A673 (cell line): ENCODE measurements around the gene PCED1A.

Source experiments
- EZH2 ChIP-seq: fragments of 200-600 bp; sonication (generic); IDR thresholded peaks from 2 replicates; pipeline ENCODE4 v1.6.1; 2017; ENCODE audit warnings: borderline replicate concordance, low read depth, mild to moderate bottlenecking, mixed read lengths, antibody characterized with exemption, low read length; ENCODE audit not compliant: poor library complexity, severe bottlenecking
- TF ChIP-seq, protein P1 (sequence below): fragments of 300-800, 200-600 bp; sonication (generic); conservative IDR thresholded peaks from 2 replicates; pipeline ENCODE4 v1.5.1; 2017; ENCODE audit warnings: low read depth, mild to moderate bottlenecking, antibody characterized with exemption, low read length, moderate library complexity, mixed read lengths

DNA sequence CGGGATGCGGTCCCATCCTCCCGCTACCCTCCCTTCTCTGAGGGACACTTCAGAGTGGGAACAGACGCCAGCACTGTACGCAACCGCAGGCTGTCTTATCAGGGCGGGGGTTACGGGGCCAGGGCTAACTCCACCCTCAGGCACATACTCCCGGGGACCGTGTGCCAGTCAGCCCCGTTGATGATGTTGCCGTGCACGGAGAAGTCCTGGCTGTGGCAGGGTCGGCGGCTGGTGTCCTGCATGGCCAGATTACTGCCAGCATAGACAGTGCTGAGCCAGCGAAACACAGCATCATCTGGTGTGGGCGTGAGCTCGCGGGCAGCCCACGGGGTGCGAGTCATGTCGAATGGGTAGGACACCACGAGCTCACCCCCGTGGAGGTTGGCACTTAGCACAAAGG is 45.0 kb downstream of the PCED1A start:
- TF ChIP-seq, protein P1, sequence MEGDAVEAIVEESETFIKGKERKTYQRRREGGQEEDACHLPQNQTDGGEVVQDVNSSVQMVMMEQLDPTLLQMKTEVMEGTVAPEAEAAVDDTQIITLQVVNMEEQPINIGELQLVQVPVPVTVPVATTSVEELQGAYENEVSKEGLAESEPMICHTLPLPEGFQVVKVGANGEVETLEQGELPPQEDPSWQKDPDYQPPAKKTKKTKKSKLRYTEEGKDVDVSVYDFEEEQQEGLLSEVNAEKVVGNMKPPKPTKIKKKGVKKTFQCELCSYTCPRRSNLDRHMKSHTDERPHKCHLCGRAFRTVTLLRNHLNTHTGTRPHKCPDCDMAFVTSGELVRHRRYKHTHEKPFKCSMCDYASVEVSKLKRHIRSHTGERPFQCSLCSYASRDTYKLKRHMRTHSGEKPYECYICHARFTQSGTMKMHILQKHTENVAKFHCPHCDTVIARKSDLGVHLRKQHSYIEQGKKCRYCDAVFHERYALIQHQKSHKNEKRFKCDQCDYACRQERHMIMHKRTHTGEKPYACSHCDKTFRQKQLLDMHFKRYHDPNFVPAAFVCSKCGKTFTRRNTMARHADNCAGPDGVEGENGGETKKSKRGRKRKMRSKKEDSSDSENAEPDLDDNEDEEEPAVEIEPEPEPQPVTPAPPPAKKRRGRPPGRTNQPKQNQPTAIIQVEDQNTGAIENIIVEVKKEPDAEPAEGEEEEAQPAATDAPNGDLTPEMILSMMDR: no peak
- TF ChIP-seq EZH2: no peak
